ENCODE results near the gene TOR1B. TPM values are rescaled to one million over a fixed set of nuclear protein-coding genes. Genes with fewer than 3 reads are reported as not detected.

Gene TOR1B
- polyA plus RNA-seq, 1 of the 3 experiments (the other 2 are of a cell fraction), result 37.4 TPM

DNA sequence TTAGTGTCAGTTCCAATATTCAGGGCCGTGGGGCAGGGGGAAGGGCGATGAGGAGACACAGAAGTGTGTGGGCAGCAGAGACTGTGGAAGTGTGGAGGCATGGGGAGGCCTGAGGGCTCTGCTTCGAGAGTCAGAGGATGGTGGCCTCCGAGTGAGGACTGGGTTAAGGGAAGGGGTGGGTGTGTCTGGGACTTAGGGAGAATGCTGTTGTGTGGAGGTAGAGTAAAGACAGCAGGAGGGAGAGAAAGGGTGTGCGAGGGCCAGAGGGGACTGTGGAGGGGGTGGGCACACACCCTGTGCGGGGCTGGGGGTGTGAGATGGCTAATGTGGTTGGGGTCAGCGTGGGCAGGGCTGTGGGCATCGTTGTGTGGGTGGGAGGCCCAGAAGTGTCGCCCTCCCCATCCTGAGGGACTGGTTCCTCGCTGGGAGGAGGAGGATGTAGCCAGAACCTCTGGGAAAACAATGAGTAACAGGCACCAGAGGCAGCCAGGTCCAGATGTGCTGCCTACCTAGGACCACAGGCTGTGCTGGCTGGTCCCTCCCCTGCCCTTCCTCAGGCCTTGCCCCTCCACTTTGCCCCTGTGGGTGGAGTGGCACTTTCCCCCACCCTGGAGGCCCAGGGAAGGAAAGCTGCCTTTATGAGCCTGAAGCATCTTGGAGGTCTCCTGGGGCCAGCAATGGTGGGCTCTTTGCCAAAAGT is 36.5 kb downstream of the TOR1B start:
- Histone ChIP-seq H3K9me3 (no peaks in the 10 kb centered on the region), H3K4me3 (ENCODE audit: low read depth in 2 of 2, low read length in 1 of 2) (no peak overlapping the region), H2AFZ (ENCODE audit: low read depth) (no peak overlapping the region), H3K4me2 (peak overlapping the region; percentile 58; the same call in 1 of the 2 replicates), H3F3A (replicated peaks; ENCODE audit: insufficient read depth) (peaks cover 20% of the 10 kb centered on the region), H3K9me2 (no peaks in the 10 kb centered on the region), H3K4me1 (ENCODE audit: control insufficient read depth in 1 of 2, insufficient read depth in 2 of 2, low read depth in 1 of 2, low read length in 1 of 2) (peaks cover 14 to 36% of the 10 kb centered on the region in 2 experiments), H3K36me3 (replicated peaks in 1 of 2; ENCODE audit: control insufficient read depth in 1 of 2, insufficient read depth in 2 of 2, low read length in 1 of 2) (no peaks in the 10 kb centered on the region), H3K27me3 (ENCODE audit: insufficient read depth) (no peaks in the 10 kb centered on the region), H3K27ac (ENCODE audit: low read depth in 2 of 2, low read length in 1 of 2) (peak overlapping the region in 1 of 2 experiments; percentile 61; a peak in 2 of 4 replicates), H3K79me2 (ENCODE audit: insufficient read depth) (peaks cover 22% of the 10 kb centered on the region), H4K20me1 (ENCODE audit: insufficient read depth) (no peaks in the 10 kb centered on the region), H3K9ac (no peak overlapping the region)
- TF ChIP-seq NRF1 (IDR thresholded peaks at IDR 0.05; ENCODE audit: low read depth, low read length), result no peak
- TF ChIP-seq JUND (IDR thresholded peaks at IDR 0.05), result no peak
- TF ChIP-seq NFIC (IDR thresholded peaks at IDR 0.05; ENCODE audit: borderline replicate concordance), result no peak
- no peak for TF ChIP-seq RFX5 (IDR thresholded peaks at IDR 0.05; ENCODE audit: low read length)
- TF ChIP-seq, protein P1, sequence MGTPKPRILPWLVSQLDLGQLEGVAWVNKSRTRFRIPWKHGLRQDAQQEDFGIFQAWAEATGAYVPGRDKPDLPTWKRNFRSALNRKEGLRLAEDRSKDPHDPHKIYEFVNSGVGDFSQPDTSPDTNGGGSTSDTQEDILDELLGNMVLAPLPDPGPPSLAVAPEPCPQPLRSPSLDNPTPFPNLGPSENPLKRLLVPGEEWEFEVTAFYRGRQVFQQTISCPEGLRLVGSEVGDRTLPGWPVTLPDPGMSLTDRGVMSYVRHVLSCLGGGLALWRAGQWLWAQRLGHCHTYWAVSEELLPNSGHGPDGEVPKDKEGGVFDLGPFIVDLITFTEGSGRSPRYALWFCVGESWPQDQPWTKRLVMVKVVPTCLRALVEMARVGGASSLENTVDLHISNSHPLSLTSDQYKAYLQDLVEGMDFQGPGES (IDR thresholded peaks at IDR 0.05; ENCODE audit: low read depth, low read length), result no peak
- TF ChIP-seq MXI1 (IDR thresholded peaks at IDR 0.05; ENCODE audit: low read depth, low read length), result no peak
- TF ChIP-seq, protein P2, sequence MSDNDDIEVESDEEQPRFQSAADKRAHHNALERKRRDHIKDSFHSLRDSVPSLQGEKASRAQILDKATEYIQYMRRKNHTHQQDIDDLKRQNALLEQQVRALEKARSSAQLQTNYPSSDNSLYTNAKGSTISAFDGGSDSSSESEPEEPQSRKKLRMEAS (IDR thresholded peaks at IDR 0.05; ENCODE audit: low read depth), result no peak
- no peak for TF ChIP-seq ELF1 (IDR thresholded peaks at IDR 0.05)
- TF ChIP-seq YY1 (IDR thresholded peaks at IDR 0.05; ENCODE audit: low read depth), result no peak
- TF ChIP-seq, protein P3, sequence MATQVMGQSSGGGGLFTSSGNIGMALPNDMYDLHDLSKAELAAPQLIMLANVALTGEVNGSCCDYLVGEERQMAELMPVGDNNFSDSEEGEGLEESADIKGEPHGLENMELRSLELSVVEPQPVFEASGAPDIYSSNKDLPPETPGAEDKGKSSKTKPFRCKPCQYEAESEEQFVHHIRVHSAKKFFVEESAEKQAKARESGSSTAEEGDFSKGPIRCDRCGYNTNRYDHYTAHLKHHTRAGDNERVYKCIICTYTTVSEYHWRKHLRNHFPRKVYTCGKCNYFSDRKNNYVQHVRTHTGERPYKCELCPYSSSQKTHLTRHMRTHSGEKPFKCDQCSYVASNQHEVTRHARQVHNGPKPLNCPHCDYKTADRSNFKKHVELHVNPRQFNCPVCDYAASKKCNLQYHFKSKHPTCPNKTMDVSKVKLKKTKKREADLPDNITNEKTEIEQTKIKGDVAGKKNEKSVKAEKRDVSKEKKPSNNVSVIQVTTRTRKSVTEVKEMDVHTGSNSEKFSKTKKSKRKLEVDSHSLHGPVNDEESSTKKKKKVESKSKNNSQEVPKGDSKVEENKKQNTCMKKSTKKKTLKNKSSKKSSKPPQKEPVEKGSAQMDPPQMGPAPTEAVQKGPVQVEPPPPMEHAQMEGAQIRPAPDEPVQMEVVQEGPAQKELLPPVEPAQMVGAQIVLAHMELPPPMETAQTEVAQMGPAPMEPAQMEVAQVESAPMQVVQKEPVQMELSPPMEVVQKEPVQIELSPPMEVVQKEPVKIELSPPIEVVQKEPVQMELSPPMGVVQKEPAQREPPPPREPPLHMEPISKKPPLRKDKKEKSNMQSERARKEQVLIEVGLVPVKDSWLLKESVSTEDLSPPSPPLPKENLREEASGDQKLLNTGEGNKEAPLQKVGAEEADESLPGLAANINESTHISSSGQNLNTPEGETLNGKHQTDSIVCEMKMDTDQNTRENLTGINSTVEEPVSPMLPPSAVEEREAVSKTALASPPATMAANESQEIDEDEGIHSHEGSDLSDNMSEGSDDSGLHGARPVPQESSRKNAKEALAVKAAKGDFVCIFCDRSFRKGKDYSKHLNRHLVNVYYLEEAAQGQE (IDR thresholded peaks at IDR 0.05; ENCODE audit: low read depth, low read length), result no peak
- no peak for TF ChIP-seq EP300 (IDR thresholded peaks at IDR 0.05; ENCODE audit: borderline replicate concordance in 1 of 2, low read depth in 1 of 2, low read length in 1 of 2)
- no peak for TF ChIP-seq RXRA (IDR thresholded peaks at IDR 0.05; ENCODE audit: borderline replicate concordance, low read depth)
- TF ChIP-seq SIN3A (IDR thresholded peaks at IDR 0.05; ENCODE audit: borderline replicate concordance, low read depth, low read length), result no peak
- TF ChIP-seq RCOR1 (IDR thresholded peaks at IDR 0.05; ENCODE audit: low read length), result no peak
- TF ChIP-seq, protein P4, sequence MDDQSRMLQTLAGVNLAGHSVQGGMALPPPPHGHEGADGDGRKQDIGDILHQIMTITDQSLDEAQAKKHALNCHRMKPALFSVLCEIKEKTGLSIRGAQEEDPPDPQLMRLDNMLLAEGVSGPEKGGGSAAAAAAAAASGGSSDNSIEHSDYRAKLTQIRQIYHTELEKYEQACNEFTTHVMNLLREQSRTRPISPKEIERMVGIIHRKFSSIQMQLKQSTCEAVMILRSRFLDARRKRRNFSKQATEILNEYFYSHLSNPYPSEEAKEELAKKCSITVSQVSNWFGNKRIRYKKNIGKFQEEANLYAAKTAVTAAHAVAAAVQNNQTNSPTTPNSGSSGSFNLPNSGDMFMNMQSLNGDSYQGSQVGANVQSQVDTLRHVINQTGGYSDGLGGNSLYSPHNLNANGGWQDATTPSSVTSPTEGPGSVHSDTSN (IDR thresholded peaks at IDR 0.05), result no peak
- TF ChIP-seq, protein P5, sequence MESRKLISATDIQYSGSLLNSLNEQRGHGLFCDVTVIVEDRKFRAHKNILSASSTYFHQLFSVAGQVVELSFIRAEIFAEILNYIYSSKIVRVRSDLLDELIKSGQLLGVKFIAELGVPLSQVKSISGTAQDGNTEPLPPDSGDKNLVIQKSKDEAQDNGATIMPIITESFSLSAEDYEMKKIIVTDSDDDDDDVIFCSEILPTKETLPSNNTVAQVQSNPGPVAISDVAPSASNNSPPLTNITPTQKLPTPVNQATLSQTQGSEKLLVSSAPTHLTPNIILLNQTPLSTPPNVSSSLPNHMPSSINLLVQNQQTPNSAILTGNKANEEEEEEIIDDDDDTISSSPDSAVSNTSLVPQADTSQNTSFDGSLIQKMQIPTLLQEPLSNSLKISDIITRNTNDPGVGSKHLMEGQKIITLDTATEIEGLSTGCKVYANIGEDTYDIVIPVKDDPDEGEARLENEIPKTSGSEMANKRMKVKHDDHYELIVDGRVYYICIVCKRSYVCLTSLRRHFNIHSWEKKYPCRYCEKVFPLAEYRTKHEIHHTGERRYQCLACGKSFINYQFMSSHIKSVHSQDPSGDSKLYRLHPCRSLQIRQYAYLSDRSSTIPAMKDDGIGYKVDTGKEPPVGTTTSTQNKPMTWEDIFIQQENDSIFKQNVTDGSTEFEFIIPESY (IDR thresholded peaks at IDR 0.05; ENCODE audit: borderline replicate concordance, low read depth), result no peak
- TF ChIP-seq RAD21 (IDR thresholded peaks at IDR 0.05; ENCODE audit: low read length), result no peak
- TF ChIP-seq, protein P6, sequence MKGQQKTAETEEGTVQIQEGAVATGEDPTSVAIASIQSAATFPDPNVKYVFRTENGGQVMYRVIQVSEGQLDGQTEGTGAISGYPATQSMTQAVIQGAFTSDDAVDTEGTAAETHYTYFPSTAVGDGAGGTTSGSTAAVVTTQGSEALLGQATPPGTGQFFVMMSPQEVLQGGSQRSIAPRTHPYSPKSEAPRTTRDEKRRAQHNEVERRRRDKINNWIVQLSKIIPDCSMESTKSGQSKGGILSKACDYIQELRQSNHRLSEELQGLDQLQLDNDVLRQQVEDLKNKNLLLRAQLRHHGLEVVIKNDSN (IDR thresholded peaks at IDR 0.05; ENCODE audit: borderline replicate concordance, low read depth), result no peak
- TF ChIP-seq MEF2A (IDR thresholded peaks at IDR 0.05; ENCODE audit: borderline replicate concordance, low read depth), result no peak
- WGBS (ENCODE audit: low lambda C conversion rate), result 82% methylated on average over 9 of the region's 10 CpGs
- ChIA-PET CTCF (interaction anchor here (0.9 to 1.3 kb wide), 2 partner anchors 46 to 201 kb away, joined by 3 to 5 read pairs; no protein-coding TSS in a partner anchor), POLR2A (interaction anchor here (0.6 kb wide), 1 partner anchor 1113 kb away, joined by 5 read pairs; no protein-coding TSS in a partner anchor)
- DNase-seq, result no peak
